Measurements from ENCODE around the gene HMCN1.

- TF ChIP-seq, protein P1, sequence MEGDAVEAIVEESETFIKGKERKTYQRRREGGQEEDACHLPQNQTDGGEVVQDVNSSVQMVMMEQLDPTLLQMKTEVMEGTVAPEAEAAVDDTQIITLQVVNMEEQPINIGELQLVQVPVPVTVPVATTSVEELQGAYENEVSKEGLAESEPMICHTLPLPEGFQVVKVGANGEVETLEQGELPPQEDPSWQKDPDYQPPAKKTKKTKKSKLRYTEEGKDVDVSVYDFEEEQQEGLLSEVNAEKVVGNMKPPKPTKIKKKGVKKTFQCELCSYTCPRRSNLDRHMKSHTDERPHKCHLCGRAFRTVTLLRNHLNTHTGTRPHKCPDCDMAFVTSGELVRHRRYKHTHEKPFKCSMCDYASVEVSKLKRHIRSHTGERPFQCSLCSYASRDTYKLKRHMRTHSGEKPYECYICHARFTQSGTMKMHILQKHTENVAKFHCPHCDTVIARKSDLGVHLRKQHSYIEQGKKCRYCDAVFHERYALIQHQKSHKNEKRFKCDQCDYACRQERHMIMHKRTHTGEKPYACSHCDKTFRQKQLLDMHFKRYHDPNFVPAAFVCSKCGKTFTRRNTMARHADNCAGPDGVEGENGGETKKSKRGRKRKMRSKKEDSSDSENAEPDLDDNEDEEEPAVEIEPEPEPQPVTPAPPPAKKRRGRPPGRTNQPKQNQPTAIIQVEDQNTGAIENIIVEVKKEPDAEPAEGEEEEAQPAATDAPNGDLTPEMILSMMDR (IDR thresholded peaks at IDR 0.05) = no peak
- TF ChIP-seq POLR2A (IDR thresholded peaks at IDR 0.05; ENCODE audit: low read depth) (no peak), POLR2AphosphoS5 (IDR thresholded peaks at IDR 0.05) (no peak), EP300 (IDR thresholded peaks at IDR 0.05) (no peak)
These were observed 420.5 kb downstream of the HMCN1 start for GRCh38 chr1:186154651-186155050.

Data from esophagus muscularis mucosa (tissue), 4 donors.